C4-2B (cell line): Measurements from ENCODE around the gene CYBC1.

Experiments
- H3K27ac ChIP-seq: fragments of 450-650 bp; 2 replicates; pipeline ENCODE4 v1.5.1; 2017
- ZFX ChIP-seq: fragments of 450-650 bp; IDR thresholded peaks from 2 replicates; pipeline ENCODE4 v1.6.1; 2017
- TF ChIP-seq, protein P1 (sequence below): fragments of 450-650 bp; conservative IDR thresholded peaks from 2 replicates; pipeline ENCODE4 v1.5.1; 2017; ENCODE audit warnings: mild to moderate bottlenecking

Gene CYBC1

DNA sequence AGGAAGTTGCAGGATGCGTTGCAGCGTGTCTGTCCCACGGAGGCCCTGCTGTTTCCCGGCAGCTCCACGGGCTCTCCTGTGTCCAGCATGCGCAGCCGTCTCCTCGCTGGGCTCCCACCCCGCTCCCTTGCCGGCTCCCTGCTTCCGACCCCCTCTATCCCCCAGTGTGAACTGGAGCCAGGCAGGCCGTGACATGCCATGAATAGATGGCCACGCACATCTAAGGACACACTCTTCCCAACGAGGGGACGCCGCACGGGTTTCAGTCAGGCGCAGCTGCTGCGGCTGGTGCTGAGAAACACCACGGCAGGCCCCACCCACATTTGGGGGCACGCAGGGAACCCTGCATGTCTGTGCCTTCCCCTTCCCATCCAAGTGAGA, 41.6 kb downstream of the CYBC1 start:
- H3K27ac ChIP-seq: no peak overlapping the region
- TF ChIP-seq, protein P1, sequence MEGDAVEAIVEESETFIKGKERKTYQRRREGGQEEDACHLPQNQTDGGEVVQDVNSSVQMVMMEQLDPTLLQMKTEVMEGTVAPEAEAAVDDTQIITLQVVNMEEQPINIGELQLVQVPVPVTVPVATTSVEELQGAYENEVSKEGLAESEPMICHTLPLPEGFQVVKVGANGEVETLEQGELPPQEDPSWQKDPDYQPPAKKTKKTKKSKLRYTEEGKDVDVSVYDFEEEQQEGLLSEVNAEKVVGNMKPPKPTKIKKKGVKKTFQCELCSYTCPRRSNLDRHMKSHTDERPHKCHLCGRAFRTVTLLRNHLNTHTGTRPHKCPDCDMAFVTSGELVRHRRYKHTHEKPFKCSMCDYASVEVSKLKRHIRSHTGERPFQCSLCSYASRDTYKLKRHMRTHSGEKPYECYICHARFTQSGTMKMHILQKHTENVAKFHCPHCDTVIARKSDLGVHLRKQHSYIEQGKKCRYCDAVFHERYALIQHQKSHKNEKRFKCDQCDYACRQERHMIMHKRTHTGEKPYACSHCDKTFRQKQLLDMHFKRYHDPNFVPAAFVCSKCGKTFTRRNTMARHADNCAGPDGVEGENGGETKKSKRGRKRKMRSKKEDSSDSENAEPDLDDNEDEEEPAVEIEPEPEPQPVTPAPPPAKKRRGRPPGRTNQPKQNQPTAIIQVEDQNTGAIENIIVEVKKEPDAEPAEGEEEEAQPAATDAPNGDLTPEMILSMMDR: no peak
- no peak for TF ChIP-seq ZFX

DNA sequence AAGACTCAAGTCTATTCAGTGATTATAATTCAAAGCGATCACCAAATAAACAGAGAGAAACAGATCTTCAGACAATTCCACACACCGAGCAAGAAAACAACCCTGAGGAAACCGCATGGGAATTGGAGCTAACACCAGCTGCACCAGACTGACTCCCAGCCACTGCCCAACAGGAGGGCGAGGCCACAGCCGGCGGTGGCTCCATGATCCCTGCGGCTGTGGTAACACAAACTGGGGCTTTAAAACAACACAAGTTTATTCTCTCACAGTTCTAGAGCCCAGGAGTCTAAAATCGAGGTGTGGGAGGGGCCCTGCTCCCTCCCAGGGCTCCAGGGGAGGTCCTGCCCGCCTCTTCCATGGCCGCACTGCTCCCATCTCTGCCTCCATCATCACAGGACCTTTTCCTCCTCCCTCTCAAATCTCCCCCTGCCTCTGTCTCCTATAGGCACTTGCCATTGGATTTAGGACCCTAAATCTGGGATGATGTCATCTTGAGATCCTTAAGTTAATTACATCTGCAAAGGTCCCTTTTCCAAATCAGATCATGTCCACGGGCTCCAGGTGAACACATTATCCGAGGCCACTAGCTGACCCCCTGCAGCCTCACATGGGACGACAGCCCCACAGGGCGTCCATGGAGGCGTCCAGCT, 42.1 kb downstream of the CYBC1 start:
- H3K27ac ChIP-seq: no peak overlapping the region

DNA sequence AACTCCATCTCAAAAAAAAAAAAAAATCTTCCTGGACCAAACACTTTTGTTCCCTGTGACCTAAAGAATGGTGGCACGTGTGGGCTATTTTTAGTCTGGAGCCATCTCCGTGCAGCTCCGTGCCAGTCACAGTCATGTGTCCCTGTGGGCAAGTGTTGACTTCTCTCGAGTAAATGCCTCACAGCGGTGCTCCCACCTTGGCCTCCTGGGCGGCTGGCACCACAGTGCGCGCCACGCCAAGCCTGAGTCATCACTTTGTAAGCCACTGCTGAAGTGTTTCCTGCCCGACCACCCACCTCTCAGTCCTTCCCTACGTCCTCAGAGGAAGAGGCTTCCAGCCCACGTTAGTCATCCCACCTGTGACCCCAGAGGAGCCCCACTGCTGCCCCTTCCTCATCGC, 43.3 kb downstream of the CYBC1 start:
- TF ChIP-seq, protein P1: no peak
- no peak for TF ChIP-seq ZFX
- H3K27ac ChIP-seq: no peak overlapping the region

More for the DNA sequence above, 42.1 kb downstream of the CYBC1 start:
- TF ChIP-seq, protein P1: no peak
- no peak for TF ChIP-seq ZFX

DNA sequence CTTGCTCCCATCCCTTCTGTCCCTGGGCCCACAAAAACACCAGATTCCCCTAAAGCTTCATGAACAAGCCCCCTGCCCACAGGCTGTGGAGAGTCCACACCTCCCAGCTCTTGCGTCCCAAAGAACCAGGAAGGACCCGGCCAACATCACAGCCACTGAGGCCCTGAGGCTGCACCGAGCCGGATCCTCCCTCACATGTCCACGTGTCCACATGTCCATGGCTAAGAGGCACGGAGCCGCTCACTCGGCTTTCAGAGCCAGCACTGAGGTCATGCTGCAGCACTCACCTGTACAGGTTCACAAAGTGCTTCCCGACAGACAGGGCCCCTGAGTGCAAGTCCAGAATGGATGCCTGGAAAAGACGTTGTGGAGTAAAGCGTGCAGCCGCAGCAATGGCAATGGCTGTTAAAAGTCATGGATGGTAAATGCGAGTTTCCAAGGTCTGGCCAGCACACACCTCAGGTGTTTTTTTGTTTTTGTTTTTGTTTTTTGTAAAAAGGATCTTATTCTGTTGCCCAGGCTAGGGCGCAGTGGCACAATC, 44.4 kb downstream of the CYBC1 start:
- no peak for TF ChIP-seq ZFX
- TF ChIP-seq, protein P1: no peak
- H3K27ac ChIP-seq: no peak overlapping the region

DNA sequence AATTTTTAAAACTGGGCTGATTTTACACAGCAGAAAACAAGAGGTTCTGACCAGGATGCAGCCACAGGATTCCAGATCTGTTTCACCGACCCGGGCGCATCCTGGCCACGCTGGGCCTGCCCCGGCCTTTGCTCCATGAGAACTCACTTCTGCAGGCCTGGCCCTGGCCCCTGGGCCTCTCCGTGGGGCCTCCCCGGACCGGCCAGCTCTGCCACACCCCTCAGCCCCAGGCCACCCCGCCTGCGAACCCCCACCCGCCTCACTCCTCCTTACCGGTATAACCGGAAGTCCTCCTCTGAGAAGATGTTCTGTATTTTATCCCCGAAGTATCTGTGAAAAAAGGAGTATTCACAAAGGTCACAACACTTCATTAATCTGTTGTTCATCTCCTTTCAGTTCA, 45.5 kb downstream of the CYBC1 start:
- no peak for TF ChIP-seq ZFX
- TF ChIP-seq, protein P1: no peak
- no peak overlapping the region for H3K27ac ChIP-seq

DNA sequence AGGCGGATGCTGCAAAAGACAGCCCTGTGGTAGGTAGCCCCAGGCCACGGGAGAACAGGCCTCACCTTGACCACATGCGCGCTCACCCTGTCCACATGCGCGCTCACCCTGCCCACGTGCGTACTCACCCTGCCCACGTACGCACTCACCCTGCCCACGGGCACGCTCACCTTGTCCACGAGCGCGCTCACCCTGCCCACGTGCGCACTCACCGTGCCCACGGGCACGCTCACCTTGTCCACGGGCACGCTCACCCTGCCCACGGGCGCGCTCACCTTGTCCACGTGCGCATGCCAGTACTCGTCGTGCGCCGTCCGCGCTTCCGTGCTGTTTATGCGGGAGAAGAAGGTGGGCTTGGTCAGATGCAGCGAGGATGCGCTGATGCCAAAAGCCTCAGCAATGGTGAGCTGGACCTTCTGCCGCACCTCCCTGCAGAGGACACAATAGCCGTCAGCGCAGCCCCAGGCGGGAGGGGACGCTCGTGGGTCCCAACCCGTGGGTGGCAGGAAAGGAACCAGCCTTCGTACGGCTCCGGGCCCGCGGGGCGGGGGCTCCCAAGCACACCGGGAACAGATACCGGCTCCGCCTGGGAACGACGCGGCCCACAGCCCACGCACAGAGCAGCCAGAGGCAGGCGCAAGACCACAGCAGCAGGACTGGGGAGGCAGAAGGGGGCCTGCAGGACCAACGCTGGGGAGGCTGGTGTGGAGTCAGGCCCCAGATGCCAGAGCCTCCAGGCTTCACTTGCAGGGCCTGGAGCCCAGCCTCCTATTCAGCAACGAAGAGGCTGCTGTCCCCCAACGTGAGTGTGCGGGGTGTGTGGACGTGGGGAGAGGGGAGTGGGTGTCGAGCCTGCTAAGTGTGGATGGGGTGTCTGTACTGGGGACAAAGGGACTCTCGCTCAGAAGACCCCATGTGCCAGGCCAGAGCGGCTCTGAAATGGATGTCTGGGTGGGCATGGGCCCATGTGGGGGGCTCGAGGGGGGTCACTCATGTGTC, 46.6 kb downstream of the CYBC1 start:
- no peak overlapping the region for H3K27ac ChIP-seq
- no peak for TF ChIP-seq ZFX
- TF ChIP-seq, protein P1: no peak

DNA sequence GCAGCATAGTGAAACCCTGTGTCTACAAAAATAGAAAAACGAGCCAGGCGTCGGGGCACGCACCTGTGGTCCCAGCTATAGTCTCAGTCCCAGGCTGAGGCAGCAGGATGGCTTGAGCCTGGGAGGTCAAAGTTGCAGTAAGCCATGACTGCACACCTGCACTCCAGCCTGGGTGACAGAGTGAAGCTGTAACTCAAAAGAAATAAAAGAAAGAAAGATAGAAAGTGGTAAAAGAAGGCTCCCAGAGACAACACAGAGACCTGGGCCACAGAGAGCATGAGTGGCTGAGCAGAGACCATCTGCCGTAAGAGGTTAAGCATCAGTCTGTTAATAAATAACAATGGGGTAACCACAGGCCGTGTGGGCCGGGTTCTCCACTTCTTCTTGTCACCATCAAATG, 47.7 kb downstream of the CYBC1 start:
- no peak overlapping the region for H3K27ac ChIP-seq
- TF ChIP-seq, protein P1: no peak
- no peak for TF ChIP-seq ZFX
